ENCODE results near the gene SLC9A8. TPM values are rescaled to one million over a fixed set of nuclear protein-coding genes. Genes with fewer than 3 reads are reported as not detected.

SLC9A8 gene
- total RNA-seq, 1 experiment from 2014 or later = 6.5 TPM

- TF ChIP-seq GRHL2 (CRISPR knock-in tag; IDR thresholded peaks at IDR 0.05; ENCODE audit: insufficient replicate concordance, severe bottlenecking) (no peak), ZNF138 (CRISPR knock-in tag; conservative IDR thresholded peaks at IDR 0.05) (no peak), ATF1 (CRISPR knock-in tag; IDR thresholded peaks at IDR 0.05) (no peak), MAX (CRISPR knock-in tag; IDR thresholded peaks at IDR 0.05) (no peak), ETV6 (CRISPR knock-in tag; IDR thresholded peaks at IDR 0.05) (no peak), NR2C2 (CRISPR knock-in tag; IDR thresholded peaks at IDR 0.05) (no peak), ZNF219 (CRISPR knock-in tag; IDR thresholded peaks at IDR 0.05; ENCODE audit: borderline replicate concordance) (no peak), ZNF416 (CRISPR knock-in tag; IDR thresholded peaks at IDR 0.05) (no peak), USF2 (CRISPR knock-in tag; IDR thresholded peaks at IDR 0.05) (no peak), FOXP4 (CRISPR knock-in tag; IDR thresholded peaks at IDR 0.05) (no peak), NR1H2 (CRISPR knock-in tag; IDR thresholded peaks at IDR 0.05) (no peak), ZNF396 (CRISPR knock-in tag; IDR thresholded peaks at IDR 0.05; ENCODE audit: borderline replicate concordance) (no peak)
These were observed 25.0 kb upstream of the SLC9A8 start (continued) for GRCh38 chr20:49787371-49788357.

- Mint-ChIP-seq H3K4me1 (peaks cover 11% of the 10 kb centered on the region; the same call in 1 of the 2 replicates), H3K27me3 (ENCODE audit: low read depth) (no peaks in the 10 kb centered on the region), H3K27ac (no peak overlapping the region; the same call in 1 of the 2 replicates), H3K36me3 (no peaks in the 10 kb centered on the region), H3K9me3 (no peaks in the 10 kb centered on the region), H3K4me3 (no peak overlapping the region)
- peak; percentile 81 for ATAC-seq
- POLR2A ChIA-PET = no interaction called here
- CTCF ChIA-PET = interaction anchor here (0.7 kb wide), 1 partner anchor 97 kb away, joined by 4 read pairs; no protein-coding TSS in a partner anchor
- peak; percentile 33 for DNase-seq (ENCODE audit: low spot score)
- TF ChIP-seq TEAD1 (CRISPR knock-in tag; IDR thresholded peaks at IDR 0.05) (no peak), PRDM15 (CRISPR knock-in tag; IDR thresholded peaks at IDR 0.05) (no peak), ZBTB21 (CRISPR knock-in tag; IDR thresholded peaks at IDR 0.05; ENCODE audit: borderline replicate concordance) (no peak), ZNF263 (CRISPR knock-in tag; IDR thresholded peaks at IDR 0.05; ENCODE audit: low read depth) (no peak), STAT6 (CRISPR knock-in tag; conservative IDR thresholded peaks at IDR 0.05; ENCODE audit: low read depth) (no peak), ZMAT4 (CRISPR knock-in tag; IDR thresholded peaks at IDR 0.05) (no peak), ATF3 (CRISPR knock-in tag; conservative IDR thresholded peaks at IDR 0.05) (no peak), FOXP1 (CRISPR knock-in tag; IDR thresholded peaks at IDR 0.05; ENCODE audit: borderline replicate concordance) (no peak), E2F4 (CRISPR knock-in tag; IDR thresholded peaks at IDR 0.05; ENCODE audit: borderline replicate concordance, low read depth) (no peak), JAZF1 (CRISPR knock-in tag; IDR thresholded peaks at IDR 0.05) (no peak), EMX1 (CRISPR knock-in tag; IDR thresholded peaks at IDR 0.05) (no peak)
These were observed 22.4 kb upstream of the SLC9A8 start for GRCh38 chr20:49790077-49790798.
